ENCODE data around the gene MTR.

- TF ChIP-seq ZNF532 (CRISPR knock-in tag; IDR thresholded peaks at IDR 0.05; ENCODE audit: borderline replicate concordance) = no peak
- no peak for TF ChIP-seq ZNF121 (CRISPR knock-in tag; IDR thresholded peaks at IDR 0.05)
- no peak for TF ChIP-seq ZNF512 (CRISPR knock-in tag; IDR thresholded peaks at IDR 0.05; ENCODE audit: borderline replicate concordance)
- TF ChIP-seq CREM (CRISPR knock-in tag; IDR thresholded peaks at IDR 0.05) = no peak
- no peak for TF ChIP-seq CTCF (IDR thresholded peaks at IDR 0.05)
- no peak for TF ChIP-seq HMGXB4 (CRISPR knock-in tag; IDR thresholded peaks at IDR 0.05)
- no peak for TF ChIP-seq FOXK1 (CRISPR knock-in tag; IDR thresholded peaks at IDR 0.05)
- TF ChIP-seq NR3C1 (CRISPR knock-in tag; conservative IDR thresholded peaks at IDR 0.05; ENCODE audit: low read depth) = no peak
- no peak for TF ChIP-seq FOXP1 (CRISPR knock-in tag; IDR thresholded peaks at IDR 0.05; ENCODE audit: borderline replicate concordance)
- no peak for TF ChIP-seq SP1 (CRISPR knock-in tag; conservative IDR thresholded peaks at IDR 0.05)
- TF ChIP-seq MAX (CRISPR knock-in tag; IDR thresholded peaks at IDR 0.05) = no peak
Observed at GRCh38 chr1:236864996-236865817, 70.1 kb downstream of the MTR start.

All from WTC11 (cell line).